HepG2 (cell line): Measurements from ENCODE around the gene PSMB10. TPM values are rescaled to one million over a fixed set of nuclear protein-coding genes. Genes with fewer than 3 reads are reported as not detected.
A peak's percentile ranks its signal among the peaks of the same experiment; 100 is the strongest.

Experiments used
- BRD4 ChIP-seq: sonication (generic); formaldehyde crosslinking; IDR thresholded peaks from 2 replicates; pipeline ENCODE4 v1.4.0; 2020; ENCODE audit warnings: missing genetic modification reagents
- FOXA3 ChIP-seq: IDR thresholded peaks from 2 replicates; pipeline ENCODE4 v1.6.1; 2016; ENCODE audit warnings: missing genetic modification reagents, missing compliant biosample characterization
- FOXK1 ChIP-seq: sonication (generic); formaldehyde crosslinking; IDR thresholded peaks from 2 replicates; pipeline ENCODE4 v1.4.0; 2020; ENCODE audit warnings: low read depth, missing genetic modification reagents, borderline replicate concordance
- GATAD2A ChIP-seq: IDR thresholded peaks from 2 replicates; pipeline ENCODE4 v1.6.1; 2016
- ZNF24 ChIP-seq: fragments of 450-650 bp; IDR thresholded peaks from 2 replicates; pipeline ENCODE4 v1.6.1; 2017; ENCODE audit warnings: antibody characterized with exemption, mild to moderate bottlenecking
- ZNF292 ChIP-seq: sonication (generic); formaldehyde crosslinking; IDR thresholded peaks from 2 replicates; pipeline ENCODE4 v1.8.1; 2022; ENCODE audit warnings: mild to moderate bottlenecking, low read depth, missing genetic modification reagents, borderline replicate concordance
- ZNF296 ChIP-seq: sonication (generic); formaldehyde crosslinking; conservative IDR thresholded peaks from 2 replicates; pipeline ENCODE4 v1.5.0; 2020; ENCODE audit warnings: mild to moderate bottlenecking, missing genetic modification reagents
- ZNF569 ChIP-seq: sonication (generic); formaldehyde crosslinking; IDR thresholded peaks from 2 replicates; pipeline ENCODE4 v1.5.0; 2020; ENCODE audit warnings: mild to moderate bottlenecking, missing genetic modification reagents, moderate library complexity, borderline replicate concordance
- polyA plus RNA-seq, 8 experiments: library from polyadenylated mRNA; depleted of rRNA in 3 of 8; stranded (reverse) in 7 of 8; unstranded in 1 of 8; fragments of >200 nt; fragmentation: Illumina TruSeq in 4 of 8; extraction: Trizol in 4 of 8; gene quantifications; 2 replicates each; pipeline versions ENCODE4 v1.2.1 to v1.2.3, GENCODE V29; 2011 to 2016; ENCODE audit warnings: low read depth in 4 of 8, missing spikeins in 1 of 8, mixed read lengths in 1 of 8; ENCODE audit not compliant: insufficient read depth in 1 of 8
- total RNA-seq, 5 experiments: library from RNA; depleted of rRNA; stranded (reverse); fragments of >200 nt; fragmentation: Illumina TruSeq; extraction: Trizol; gene quantifications; 2 replicates each; pipeline ENCODE4 v1.2.3, GENCODE V29; 2016; ENCODE audit warnings: low read depth in 1 of 5
- TF ChIP-seq, protein P1 (sequence below): sonication (generic); formaldehyde crosslinking; IDR thresholded peaks from 2 replicates; pipeline ENCODE4 v1.4.0; 2020; ENCODE audit warnings: mild to moderate bottlenecking, missing genetic modification reagents
- TF ChIP-seq, protein P2 (sequence below): sonication (generic); formaldehyde crosslinking; IDR thresholded peaks from 2 replicates; pipeline ENCODE4 v1.8.0; 2022; ENCODE audit warnings: missing genetic modification reagents, mild to moderate bottlenecking, moderate library complexity, borderline replicate concordance
- TF ChIP-seq, protein P3 (sequence below), 2 experiments: fragments of 450-650 bp in 1 of 2; sonication (generic) in 1 of 2; formaldehyde crosslinking; IDR thresholded peaks; 2 replicates each; pipeline versions ENCODE4 v1.5.0 to v1.8.0; 2020 to 2022; ENCODE audit warnings: mild to moderate bottlenecking in 1 of 2, missing genetic modification reagents in 1 of 2
- TF ChIP-seq, protein P4 (sequence below): sonication (generic); formaldehyde crosslinking; IDR thresholded peaks from 2 replicates; pipeline ENCODE4 v1.8.1; 2023; ENCODE audit warnings: missing genetic modification reagents, inconsistent platforms, borderline replicate concordance
- TF ChIP-seq, protein P5 (sequence below): sonication (generic); formaldehyde crosslinking; IDR thresholded peaks from 2 replicates; pipeline ENCODE4 v1.5.1; 2020; ENCODE audit warnings: mild to moderate bottlenecking, moderate library complexity, missing genetic modification reagents
- TF ChIP-seq, protein P6 (sequence below): IDR thresholded peaks from 2 replicates; pipeline ENCODE4 v1.6.1; 2012; ENCODE audit warnings: low read length, improper control_type of control experiment

The PSMB10 gene
- total and polyA plus RNA-seq, 2 of the 13 experiments (the other 11 are each of a cell fraction or from before 2014, with no cell fraction given), result 12.7 to 65.9 TPM

DNA sequence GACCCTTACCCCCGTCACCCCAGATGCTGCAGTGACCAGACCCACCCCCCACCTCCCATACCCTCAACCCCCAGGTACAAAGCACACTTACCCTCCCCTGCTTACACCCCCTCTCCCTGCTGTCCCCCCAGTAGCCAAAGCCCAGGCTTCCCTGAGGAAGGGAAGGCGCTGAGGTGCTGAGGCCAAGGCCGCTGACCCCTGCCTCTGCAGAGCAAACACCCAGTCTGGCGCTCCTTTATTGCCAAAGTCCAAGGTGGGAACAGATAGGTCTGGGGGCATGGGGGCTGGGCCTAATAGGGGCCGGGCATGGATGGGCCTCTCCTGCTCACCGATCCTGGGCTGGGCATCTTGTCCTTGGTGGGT, 6.6 kb upstream of the PSMB10 start (continued):
- TF ChIP-seq, protein P1, sequence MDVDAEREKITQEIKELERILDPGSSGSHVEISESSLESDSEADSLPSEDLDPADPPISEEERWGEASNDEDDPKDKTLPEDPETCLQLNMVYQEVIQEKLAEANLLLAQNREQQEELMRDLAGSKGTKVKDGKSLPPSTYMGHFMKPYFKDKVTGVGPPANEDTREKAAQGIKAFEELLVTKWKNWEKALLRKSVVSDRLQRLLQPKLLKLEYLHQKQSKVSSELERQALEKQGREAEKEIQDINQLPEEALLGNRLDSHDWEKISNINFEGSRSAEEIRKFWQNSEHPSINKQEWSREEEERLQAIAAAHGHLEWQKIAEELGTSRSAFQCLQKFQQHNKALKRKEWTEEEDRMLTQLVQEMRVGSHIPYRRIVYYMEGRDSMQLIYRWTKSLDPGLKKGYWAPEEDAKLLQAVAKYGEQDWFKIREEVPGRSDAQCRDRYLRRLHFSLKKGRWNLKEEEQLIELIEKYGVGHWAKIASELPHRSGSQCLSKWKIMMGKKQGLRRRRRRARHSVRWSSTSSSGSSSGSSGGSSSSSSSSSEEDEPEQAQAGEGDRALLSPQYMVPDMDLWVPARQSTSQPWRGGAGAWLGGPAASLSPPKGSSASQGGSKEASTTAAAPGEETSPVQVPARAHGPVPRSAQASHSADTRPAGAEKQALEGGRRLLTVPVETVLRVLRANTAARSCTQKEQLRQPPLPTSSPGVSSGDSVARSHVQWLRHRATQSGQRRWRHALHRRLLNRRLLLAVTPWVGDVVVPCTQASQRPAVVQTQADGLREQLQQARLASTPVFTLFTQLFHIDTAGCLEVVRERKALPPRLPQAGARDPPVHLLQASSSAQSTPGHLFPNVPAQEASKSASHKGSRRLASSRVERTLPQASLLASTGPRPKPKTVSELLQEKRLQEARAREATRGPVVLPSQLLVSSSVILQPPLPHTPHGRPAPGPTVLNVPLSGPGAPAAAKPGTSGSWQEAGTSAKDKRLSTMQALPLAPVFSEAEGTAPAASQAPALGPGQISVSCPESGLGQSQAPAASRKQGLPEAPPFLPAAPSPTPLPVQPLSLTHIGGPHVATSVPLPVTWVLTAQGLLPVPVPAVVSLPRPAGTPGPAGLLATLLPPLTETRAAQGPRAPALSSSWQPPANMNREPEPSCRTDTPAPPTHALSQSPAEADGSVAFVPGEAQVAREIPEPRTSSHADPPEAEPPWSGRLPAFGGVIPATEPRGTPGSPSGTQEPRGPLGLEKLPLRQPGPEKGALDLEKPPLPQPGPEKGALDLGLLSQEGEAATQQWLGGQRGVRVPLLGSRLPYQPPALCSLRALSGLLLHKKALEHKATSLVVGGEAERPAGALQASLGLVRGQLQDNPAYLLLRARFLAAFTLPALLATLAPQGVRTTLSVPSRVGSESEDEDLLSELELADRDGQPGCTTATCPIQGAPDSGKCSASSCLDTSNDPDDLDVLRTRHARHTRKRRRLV (CRISPR knock-in tag), result no peak
- TF ChIP-seq ZNF296 (no peak), GATAD2A (CRISPR knock-in tag) (peak; percentile 74), FOXA3 (CRISPR knock-in tag) (peak; percentile 67), ZNF292 (CRISPR knock-in tag) (0 out of 2 replicates have a peak, but pooled peaks have one; percentile 44), FOXK1 (CRISPR knock-in tag) (0 out of 2 replicates have a peak, but pooled peaks have one; percentile 35), ZNF24 (0 out of 2 replicates have a peak, but pooled peaks have one; percentile 8), BRD4 (no peak), ZNF569 (CRISPR knock-in tag) (peak; percentile 90; the same call in 1 of the 2 replicates)
- TF ChIP-seq, protein P2, sequence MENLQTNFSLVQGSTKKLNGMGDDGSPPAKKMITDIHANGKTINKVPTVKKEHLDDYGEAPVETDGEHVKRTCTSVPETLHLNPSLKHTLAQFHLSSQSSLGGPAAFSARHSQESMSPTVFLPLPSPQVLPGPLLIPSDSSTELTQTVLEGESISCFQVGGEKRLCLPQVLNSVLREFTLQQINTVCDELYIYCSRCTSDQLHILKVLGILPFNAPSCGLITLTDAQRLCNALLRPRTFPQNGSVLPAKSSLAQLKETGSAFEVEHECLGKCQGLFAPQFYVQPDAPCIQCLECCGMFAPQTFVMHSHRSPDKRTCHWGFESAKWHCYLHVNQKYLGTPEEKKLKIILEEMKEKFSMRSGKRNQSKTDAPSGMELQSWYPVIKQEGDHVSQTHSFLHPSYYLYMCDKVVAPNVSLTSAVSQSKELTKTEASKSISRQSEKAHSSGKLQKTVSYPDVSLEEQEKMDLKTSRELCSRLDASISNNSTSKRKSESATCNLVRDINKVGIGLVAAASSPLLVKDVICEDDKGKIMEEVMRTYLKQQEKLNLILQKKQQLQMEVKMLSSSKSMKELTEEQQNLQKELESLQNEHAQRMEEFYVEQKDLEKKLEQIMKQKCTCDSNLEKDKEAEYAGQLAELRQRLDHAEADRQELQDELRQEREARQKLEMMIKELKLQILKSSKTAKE (CRISPR knock-in tag), result peak; percentile 92
- TF ChIP-seq, protein P3, sequence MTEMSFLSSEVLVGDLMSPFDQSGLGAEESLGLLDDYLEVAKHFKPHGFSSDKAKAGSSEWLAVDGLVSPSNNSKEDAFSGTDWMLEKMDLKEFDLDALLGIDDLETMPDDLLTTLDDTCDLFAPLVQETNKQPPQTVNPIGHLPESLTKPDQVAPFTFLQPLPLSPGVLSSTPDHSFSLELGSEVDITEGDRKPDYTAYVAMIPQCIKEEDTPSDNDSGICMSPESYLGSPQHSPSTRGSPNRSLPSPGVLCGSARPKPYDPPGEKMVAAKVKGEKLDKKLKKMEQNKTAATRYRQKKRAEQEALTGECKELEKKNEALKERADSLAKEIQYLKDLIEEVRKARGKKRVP (CRISPR knock-in tag; IDR thresholded peaks at IDR 0.05), result peak in 1 of 2 experiments; percentile 39; a peak in 1 of 4 replicates
- TF ChIP-seq, protein P4, sequence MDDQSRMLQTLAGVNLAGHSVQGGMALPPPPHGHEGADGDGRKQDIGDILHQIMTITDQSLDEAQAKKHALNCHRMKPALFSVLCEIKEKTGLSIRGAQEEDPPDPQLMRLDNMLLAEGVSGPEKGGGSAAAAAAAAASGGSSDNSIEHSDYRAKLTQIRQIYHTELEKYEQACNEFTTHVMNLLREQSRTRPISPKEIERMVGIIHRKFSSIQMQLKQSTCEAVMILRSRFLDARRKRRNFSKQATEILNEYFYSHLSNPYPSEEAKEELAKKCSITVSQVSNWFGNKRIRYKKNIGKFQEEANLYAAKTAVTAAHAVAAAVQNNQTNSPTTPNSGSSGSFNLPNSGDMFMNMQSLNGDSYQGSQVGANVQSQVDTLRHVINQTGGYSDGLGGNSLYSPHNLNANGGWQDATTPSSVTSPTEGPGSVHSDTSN (CRISPR knock-in tag), result no peak
- TF ChIP-seq, protein P5, sequence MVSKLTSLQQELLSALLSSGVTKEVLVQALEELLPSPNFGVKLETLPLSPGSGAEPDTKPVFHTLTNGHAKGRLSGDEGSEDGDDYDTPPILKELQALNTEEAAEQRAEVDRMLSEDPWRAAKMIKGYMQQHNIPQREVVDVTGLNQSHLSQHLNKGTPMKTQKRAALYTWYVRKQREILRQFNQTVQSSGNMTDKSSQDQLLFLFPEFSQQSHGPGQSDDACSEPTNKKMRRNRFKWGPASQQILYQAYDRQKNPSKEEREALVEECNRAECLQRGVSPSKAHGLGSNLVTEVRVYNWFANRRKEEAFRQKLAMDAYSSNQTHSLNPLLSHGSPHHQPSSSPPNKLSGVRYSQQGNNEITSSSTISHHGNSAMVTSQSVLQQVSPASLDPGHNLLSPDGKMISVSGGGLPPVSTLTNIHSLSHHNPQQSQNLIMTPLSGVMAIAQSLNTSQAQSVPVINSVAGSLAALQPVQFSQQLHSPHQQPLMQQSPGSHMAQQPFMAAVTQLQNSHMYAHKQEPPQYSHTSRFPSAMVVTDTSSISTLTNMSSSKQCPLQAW, result no peak
- TF ChIP-seq, protein P6, sequence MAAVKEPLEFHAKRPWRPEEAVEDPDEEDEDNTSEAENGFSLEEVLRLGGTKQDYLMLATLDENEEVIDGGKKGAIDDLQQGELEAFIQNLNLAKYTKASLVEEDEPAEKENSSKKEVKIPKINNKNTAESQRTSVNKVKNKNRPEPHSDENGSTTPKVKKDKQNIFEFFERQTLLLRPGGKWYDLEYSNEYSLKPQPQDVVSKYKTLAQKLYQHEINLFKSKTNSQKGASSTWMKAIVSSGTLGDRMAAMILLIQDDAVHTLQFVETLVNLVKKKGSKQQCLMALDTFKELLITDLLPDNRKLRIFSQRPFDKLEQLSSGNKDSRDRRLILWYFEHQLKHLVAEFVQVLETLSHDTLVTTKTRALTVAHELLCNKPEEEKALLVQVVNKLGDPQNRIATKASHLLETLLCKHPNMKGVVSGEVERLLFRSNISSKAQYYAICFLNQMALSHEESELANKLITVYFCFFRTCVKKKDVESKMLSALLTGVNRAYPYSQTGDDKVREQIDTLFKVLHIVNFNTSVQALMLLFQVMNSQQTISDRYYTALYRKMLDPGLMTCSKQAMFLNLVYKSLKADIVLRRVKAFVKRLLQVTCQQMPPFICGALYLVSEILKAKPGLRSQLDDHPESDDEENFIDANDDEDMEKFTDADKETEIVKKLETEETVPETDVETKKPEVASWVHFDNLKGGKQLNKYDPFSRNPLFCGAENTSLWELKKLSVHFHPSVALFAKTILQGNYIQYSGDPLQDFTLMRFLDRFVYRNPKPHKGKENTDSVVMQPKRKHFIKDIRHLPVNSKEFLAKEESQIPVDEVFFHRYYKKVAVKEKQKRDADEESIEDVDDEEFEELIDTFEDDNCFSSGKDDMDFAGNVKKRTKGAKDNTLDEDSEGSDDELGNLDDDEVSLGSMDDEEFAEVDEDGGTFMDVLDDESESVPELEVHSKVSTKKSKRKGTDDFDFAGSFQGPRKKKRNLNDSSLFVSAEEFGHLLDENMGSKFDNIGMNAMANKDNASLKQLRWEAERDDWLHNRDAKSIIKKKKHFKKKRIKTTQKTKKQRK, result no peak
